C4-2B (cell line): ENCODE results near the gene SLC28A1.

ENCODE experiments used
- ZFX ChIP-seq: fragments of 450-650 bp; IDR thresholded peaks from 2 replicates; pipeline ENCODE4 v1.6.1; 2017
- TF ChIP-seq, protein P1 (sequence below): fragments of 450-650 bp; conservative IDR thresholded peaks from 2 replicates; pipeline ENCODE4 v1.5.1; 2017; ENCODE audit warnings: mild to moderate bottlenecking

DNA sequence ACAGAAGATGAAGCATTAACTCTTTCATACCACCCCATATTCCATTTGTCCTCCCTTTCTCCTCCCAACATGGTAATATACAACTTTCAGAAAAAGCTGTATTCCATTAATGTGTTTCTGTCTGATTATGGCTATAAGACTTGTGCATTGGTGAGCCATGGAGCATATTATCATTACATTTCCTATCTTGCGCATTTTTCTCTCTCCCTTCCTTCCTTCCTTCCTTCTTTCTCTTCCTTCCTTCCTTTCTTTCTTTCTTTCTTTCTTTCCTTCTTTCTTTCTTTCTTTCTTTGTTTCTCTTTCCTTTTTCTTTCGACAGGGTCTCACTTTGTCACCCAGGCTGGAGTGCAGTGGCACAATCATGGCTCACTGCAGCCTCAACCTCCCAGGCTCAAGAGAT lies 71.7 kb downstream of the SLC28A1 start:
- TF ChIP-seq, protein P1, sequence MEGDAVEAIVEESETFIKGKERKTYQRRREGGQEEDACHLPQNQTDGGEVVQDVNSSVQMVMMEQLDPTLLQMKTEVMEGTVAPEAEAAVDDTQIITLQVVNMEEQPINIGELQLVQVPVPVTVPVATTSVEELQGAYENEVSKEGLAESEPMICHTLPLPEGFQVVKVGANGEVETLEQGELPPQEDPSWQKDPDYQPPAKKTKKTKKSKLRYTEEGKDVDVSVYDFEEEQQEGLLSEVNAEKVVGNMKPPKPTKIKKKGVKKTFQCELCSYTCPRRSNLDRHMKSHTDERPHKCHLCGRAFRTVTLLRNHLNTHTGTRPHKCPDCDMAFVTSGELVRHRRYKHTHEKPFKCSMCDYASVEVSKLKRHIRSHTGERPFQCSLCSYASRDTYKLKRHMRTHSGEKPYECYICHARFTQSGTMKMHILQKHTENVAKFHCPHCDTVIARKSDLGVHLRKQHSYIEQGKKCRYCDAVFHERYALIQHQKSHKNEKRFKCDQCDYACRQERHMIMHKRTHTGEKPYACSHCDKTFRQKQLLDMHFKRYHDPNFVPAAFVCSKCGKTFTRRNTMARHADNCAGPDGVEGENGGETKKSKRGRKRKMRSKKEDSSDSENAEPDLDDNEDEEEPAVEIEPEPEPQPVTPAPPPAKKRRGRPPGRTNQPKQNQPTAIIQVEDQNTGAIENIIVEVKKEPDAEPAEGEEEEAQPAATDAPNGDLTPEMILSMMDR = no peak
- TF ChIP-seq ZFX = no peak
